HG02610 (cell line): ENCODE measurements around the gene SYCE1.
"Not testable (repeated sequence)": the region's sequence is repeated elsewhere in the genome, so short reads cannot be mapped to it uniquely, and the experiment has no call there.

Experiments
- ATAC-seq: cut with Tn5 transposase; IDR thresholded peaks from one replicate; pipeline ENCODE4 v1.9.1; 2021; ENCODE audit warnings: mild to moderate bottlenecking, moderate library complexity; ENCODE audit not compliant: unreplicated experiment

Gene SYCE1

DNA sequence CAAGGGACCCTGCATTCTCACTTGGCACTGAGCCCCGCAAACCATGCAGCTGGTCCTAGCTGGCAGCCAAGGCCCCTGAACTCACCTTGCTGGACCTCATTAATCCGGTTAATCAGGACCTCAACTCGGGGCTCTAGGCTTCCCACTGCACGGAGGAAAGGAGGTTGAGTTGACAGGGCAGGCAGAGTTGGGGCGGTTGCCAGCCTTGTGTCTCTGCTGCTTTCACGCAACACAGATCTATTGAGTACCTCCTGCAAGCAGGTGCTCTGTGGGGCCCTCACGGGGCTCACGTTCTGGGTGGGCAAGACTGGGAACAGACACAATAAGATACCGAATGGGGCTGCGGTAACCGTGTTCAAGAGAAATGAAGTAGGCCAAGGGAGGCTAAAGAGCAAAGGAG, 6.2 kb downstream of the SYCE1 start:
- no peak for ATAC-seq

- no peak for ATAC-seq
Measured at GRCh38 chr10:133557381-133557780, 8.0 kb downstream of the SYCE1 start.

DNA sequence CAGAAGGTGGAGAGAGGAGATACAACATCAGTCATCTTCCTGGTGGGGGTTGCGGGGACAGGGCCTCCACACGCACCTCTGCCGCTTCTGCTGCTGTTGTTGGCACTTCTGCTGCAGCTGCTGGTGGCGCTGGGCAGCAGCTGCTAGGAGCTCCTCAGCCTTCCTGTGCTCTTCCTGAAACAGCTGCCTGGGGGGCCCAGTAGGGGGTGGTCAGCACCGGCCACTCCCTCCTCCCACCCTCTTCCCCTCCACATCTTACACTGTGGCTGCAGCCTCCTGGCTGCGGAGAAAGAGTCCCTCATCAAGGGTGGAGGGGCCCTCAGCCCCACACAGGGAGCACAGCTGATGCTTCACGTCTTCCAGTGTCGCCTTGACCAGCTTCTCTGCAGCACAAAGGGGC, 9.9 kb downstream of the SYCE1 start:
- ATAC-seq, result no peak

GRCh38 chr10:133554600-133554999, 10.8 kb downstream of the SYCE1 start:
- ATAC-seq, result no peak

DNA sequence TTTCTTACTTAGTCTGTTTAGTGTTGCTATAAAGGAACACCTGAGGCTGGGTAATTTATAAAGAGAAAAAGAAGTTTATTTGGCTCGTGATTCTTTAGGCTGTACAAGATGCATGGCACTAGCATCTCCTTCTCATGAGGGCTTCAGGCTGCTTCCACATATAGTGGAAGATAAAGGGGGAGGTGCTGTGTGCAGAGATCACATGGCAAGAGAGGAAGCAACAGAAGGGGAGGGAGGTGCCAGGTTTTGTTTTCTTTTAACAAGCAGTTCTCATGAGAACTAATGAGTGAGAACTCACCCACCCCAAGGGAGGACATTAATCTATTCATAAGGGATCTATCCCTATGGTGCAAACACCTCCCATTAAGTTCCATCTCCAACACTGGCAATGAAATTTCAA, 20.9 kb downstream of the SYCE1 start:
- no peak for ATAC-seq

GRCh38 chr10:133541441-133541975, 23.9 kb downstream of the SYCE1 start:
- ATAC-seq, result not testable (repeated sequence)

DNA sequence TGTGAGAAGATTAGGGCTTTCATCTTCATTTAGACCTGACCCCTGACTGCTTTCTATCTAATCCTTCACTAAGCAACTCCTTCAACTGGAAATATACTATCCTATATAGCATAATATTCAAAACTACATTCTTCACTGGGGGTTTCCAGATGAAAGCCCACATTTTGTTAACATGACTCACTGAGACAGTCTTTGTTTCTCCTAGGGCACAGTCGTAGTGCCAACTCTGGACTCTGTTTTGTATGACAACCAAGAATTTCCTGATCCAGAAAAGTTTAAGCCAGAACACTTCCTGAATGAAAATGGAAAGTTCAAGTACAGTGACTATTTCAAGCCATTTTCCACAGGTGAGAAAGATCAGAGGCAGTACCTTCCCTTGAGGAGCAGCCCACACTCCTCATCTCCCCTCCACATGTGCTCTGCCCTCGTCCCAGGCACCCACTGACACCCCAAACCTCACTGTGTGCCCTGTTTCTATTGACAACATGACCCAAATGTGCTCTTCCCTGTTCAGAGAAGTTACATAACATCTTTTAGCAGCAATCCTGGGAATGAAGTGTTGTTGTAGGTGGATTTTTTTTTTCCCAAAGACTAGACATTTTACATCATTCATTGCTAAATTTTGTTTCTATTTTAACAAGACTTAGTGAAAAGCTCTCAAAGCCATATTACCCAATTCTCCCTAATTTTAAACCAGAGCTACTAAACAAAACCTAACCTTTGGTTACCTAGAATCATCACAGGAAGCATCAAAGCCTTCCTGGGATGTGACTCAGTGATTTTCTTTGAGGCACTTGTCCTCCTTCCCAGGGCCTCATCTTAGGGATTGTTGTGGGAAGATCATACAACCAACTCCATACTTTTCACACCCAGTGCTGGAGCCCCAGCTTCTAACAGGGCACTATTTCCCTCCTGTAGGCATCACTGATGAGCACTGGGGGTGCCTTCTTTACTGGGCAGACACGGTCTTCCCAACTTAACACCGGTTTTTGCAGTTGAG, 27.5 kb downstream of the SYCE1 start:
- no peak for ATAC-seq

- no peak for ATAC-seq
Measured at GRCh38 chr10:133536198-133536597, 29.2 kb downstream of the SYCE1 start.

DNA sequence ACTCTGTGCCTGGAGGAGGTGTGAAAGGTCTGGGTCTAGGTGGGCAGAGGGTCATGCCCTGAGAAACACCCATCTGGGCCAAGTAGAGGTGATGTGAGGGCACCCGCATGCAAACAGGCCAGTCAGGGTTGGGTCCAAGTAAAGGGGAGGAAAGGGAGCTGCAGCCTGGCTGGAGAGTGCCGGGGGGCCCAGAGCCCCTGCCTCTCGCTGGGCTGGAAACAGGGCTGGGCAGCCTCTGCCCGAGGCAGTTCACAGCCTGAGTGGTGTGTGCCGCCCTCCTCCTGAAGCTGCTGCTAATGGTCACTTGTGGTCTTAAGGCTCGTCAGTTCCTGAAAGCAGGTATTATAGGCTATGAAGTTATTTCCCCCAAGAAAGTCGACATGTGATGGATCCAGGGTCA, 31.0 kb downstream of the SYCE1 start:
- ATAC-seq, result no peak

- no peak for ATAC-seq
Measured at GRCh38 chr10:133532871-133533270, 32.5 kb downstream of the SYCE1 start.

DNA sequence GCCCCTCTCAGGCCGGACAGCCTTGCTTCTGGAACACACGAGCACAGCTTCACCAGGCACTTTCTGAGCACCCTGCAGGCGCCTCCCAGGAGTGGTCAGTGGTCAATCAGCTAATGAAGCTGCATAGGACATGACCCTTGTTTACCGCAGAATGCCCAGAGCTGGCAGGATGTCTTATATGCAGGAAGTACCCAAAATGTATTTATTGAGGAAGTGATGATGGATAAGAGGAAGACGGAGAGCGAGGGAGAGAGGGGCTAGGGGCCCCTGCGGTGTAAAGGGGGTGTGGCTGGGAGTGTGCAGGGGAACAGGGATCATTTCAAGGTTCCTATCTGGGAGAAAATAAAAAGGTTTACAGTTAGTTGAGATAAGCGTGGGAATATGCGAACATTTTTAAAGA, 34.9 kb downstream of the SYCE1 start:
- ATAC-seq, result no peak

DNA sequence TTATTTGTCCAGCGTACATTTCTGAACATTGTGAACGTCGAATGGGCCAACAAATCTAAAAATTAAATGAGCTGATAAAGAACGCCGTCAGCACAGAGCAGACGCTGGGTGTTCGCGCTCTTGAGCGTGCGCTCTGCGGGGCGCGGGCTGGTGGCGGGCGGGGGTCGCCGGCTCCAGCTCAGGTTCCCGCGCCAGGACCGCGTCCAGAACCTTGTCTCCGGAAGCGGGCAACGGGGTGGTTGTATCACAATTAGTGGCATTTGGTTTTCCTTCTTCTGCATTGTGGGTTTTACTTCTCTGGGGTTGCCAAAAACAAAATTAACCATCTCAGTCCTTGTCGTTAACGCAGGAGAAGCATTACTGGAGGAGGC, 35.8 kb downstream of the SYCE1 start:
- ATAC-seq, result no peak

DNA sequence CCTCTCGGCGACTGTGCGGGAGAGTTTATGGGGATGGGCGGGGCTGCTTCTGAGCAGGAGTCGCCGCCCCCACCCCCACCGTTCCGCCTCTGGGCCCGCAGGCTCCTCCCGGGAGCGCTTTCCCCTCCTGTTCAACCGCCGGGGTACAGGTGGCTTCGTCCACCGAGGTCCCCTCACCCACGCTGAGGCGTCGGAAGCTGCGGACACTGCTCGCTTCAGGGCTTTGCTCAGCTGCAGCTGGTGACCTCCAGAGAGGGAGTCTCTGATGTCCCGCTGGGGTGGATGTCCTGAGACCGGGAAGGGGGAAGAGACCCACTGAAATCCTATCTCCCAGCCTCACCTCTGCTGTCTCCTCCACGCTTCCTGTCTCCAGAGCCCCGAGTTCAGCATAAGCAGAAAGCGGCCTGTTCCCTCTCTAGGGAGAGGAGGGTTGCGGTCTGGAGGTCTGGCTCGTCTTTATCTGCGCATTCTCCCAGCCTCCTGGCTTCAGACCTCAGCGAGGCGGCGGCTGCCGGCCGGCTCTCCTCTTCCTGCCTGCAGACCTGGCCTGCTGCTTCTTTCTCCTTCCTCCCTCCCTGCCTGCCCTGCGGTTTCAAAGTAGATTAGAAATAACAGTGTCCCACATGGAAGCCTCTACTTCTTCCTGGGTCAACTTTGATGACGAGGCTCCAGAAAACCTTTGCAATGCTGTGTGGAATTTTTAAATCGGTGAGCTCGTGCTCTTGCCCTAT, 36.4 kb downstream of the SYCE1 start:
- no peak for ATAC-seq

DNA sequence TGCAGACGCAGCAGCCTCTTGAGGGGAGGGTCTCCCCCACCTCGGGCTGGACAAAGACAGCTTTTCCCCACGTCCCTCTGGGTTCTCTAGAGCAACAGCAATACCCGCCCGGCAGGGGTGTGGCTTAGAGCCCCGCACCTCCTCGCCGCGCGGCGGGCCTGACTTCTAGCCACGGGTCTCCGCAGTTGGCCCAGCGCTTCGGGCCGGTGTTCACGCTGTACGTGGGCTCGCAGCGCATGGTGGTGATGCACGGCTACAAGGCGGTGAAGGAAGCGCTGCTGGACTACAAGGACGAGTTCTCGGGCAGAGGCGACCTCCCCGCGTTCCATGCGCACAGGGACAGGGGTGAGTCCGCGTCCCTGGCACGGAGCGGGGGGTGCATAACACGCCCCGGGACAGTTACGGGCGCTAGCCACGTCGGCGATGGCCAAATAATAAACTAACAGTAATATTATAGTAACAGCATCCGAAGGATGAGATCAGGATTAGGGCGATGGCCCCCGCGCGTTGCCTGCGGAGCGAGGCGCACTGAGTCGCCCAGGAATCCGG, 37.0 kb downstream of the SYCE1 start:
- ATAC-seq, result no peak

- ATAC-seq, result no peak
Measured at GRCh38 chr10:133527771-133528271, 37.6 kb downstream of the SYCE1 start.

DNA sequence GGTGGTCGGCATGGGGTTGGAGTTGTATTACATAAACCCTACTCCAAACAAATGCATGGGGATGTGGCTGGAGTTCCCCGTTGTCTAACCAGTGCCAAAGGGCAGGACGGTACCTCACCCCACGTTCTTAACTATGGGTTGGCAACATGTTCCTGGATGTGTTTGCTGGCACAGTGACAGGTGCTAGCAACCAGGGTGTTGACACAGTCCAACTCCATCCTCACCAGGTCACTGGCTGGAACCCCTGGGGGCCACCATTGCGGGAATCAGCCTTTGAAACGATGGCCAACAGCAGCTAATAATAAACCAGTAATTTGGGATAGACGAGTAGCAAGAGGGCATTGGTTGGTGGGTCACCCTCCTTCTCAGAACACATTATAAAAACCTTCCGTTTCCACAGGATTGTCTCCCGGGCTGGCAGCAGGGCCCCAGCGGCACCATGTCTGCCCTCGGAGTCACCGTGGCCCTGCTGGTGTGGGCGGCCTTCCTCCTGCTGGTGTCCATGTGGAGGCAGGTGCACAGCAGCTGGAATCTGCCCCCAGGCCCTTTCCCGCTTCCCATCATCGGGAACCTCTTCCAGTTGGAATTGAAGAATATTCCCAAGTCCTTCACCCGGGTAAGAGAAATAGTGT, 38.3 kb downstream of the SYCE1 start, which contains the start of gene CYP2E1:
TSS of gene CYP2E1 (plus strand) at position 407 of the 632 bp plus-strand sequence. CDS start at position 440, 33 bp downstream.
- no peak for ATAC-seq

DNA sequence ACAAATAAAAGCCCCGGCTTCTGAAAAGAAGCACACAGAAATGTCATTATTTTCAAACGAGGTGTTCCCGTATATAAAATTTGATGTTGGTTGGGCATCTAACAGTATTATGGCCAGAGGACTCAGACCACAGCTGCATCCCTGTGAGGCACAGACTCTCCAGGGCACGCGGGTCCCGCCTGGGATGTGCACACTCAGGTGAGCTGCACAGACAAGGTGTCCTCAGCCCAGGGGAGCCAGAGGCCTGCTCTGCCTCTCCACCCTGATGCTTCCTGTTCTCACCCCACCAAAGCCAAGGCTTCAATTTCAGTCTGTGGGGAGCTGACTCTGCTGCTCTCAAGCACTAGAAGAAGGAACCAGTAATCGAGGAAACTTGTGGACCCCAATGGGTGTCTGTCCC, 39.9 kb downstream of the SYCE1 start:
- no peak for ATAC-seq

GRCh38 chr10:133523631-133524203, 41.7 kb downstream of the SYCE1 start:
- no peak for ATAC-seq

DNA sequence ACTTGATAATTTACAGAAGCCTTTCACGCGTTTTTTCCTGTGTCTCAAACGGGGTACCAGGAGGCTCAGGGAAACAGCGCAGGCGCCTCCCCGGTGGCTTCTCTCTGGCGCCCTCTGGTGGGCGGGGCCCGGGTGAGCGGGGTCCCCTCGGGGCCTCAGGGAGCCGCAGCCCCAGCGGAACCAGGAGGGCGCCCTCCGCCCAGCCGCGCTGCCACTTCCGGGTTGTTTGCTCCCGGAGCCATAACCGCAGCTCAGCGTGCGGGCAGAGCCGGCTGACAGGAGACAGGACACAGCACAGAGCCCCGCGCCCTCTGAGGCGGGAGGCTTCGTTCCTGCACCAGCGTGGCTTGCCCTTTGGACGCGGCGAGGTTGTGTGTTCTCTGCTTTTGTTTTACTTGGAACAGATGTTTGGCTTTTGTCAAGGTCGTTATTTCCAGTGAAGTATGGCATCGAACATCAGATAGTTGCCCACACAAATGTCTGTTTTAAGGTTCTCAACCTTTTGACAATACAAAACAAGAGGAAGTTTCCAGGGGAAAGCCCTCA, 45.1 kb downstream of the SYCE1 start:
- ATAC-seq, result peak; percentile 71

GRCh38 chr10:133518517-133518916, 46.9 kb downstream of the SYCE1 start:
- ATAC-seq, result not testable (repeated sequence)
